ENCODE results near the gene TLK1. TPM values are rescaled to one million over a fixed set of nuclear protein-coding genes. Genes with fewer than 3 reads are reported as not detected.
A peak's percentile ranks its signal among the peaks of the same experiment; 100 is the strongest.

Gene TLK1
- total RNA-seq, 2 donors from 2014 or later: 69.5 to 82.8 TPM

- no peak for DNase-seq
- H3K4me1 ChIP-seq: peaks cover 3% of the 10 kb centered on the region
- peak overlapping the region; percentile 72 for H3K4me3 ChIP-seq
- intact Hi-C loops (cut with DNase I): loop anchor here (2.0 to 5.0 kb wide), 2 partner anchors 184 to 444 kb away; no protein-coding TSS in a partner anchor
- H3K27me3 ChIP-seq: no peaks in the 10 kb centered on the region
- no peaks in the 10 kb centered on the region for H3K36me3 ChIP-seq
- no peak for TF ChIP-seq CTCF (IDR thresholded peaks at IDR 0.05)
- no peaks in the 10 kb centered on the region for H3K9me3 ChIP-seq
- peak overlapping the region in 1 of 2 donors; percentile 57 for H3K9ac ChIP-seq (ENCODE audit: low read depth in 2 of 2, low read length in 2 of 2)
- no peak overlapping the region for H3K27ac ChIP-seq
Observed at GRCh38 chr2:170973225-170973491, 187.5 kb downstream of the TLK1 start.

GRCh38 chr2:170972296-170973224, 188.1 kb downstream of the TLK1 start:
- H3K9me3 ChIP-seq: no peaks in the 10 kb centered on the region
- H3K36me3 ChIP-seq: no peaks in the 10 kb centered on the region
- no peak for TF ChIP-seq CTCF (IDR thresholded peaks at IDR 0.05)
- intact Hi-C loops (cut with DNase I): loop anchor here (2.0 to 5.0 kb wide), 2 partner anchors 185 to 444 kb away; no protein-coding TSS in a partner anchor
- H3K9ac ChIP-seq (ENCODE audit: low read depth in 2 of 2, low read length in 2 of 2): no peak overlapping the region
- peak overlapping the region; percentile 72 for H3K4me3 ChIP-seq
- H3K4me1 ChIP-seq: peaks cover 3% of the 10 kb centered on the region
- H3K27ac ChIP-seq: no peak overlapping the region
- no peak for DNase-seq
- no peaks in the 10 kb centered on the region for H3K27me3 ChIP-seq

- H3K27me3 ChIP-seq: no peaks in the 10 kb centered on the region
- H3K36me3 ChIP-seq: no peaks in the 10 kb centered on the region
- H3K9me3 ChIP-seq: no peaks in the 10 kb centered on the region
- no peak for TF ChIP-seq CTCF (IDR thresholded peaks at IDR 0.05)
- H3K4me1 ChIP-seq: peaks cover 3% of the 10 kb centered on the region
- H3K9ac ChIP-seq (ENCODE audit: low read depth in 2 of 2, low read length in 2 of 2): no peak overlapping the region
- no peak for DNase-seq
- H3K27ac ChIP-seq: no peak overlapping the region
- H3K4me3 ChIP-seq: no peak overlapping the region
- intact Hi-C loops (cut with DNase I): loop anchor here (5.0 kb wide), 1 partner anchor 186 kb away; no protein-coding TSS in a partner anchor
Observed at GRCh38 chr2:170971071-170971470, 189.6 kb downstream of the TLK1 start.

GRCh38 chr2:170969872-170970496, 190.7 kb downstream of the TLK1 start:
- no peaks in the 10 kb centered on the region for H3K36me3 ChIP-seq
- no peaks in the 10 kb centered on the region for H3K9me3 ChIP-seq
- H3K4me3 ChIP-seq: no peak overlapping the region
- H3K27me3 ChIP-seq: no peaks in the 10 kb centered on the region
- no peak overlapping the region for H3K27ac ChIP-seq
- TF ChIP-seq CTCF (IDR thresholded peaks at IDR 0.05): no peak
- intact Hi-C loops (cut with DNase I): loop anchor here (5.0 kb wide), 1 partner anchor 187 kb away; no protein-coding TSS in a partner anchor
- no peak overlapping the region for H3K9ac ChIP-seq (ENCODE audit: low read depth in 2 of 2, low read length in 2 of 2)
- DNase-seq: no peak
- peaks cover 3% of the 10 kb centered on the region for H3K4me1 ChIP-seq

GRCh38 chr2:170969030-170969429, 191.7 kb downstream of the TLK1 start:
- Histone ChIP-seq H3K4me3 (no peak overlapping the region), H3K9ac (ENCODE audit: low read depth in 2 of 2, low read length in 2 of 2) (no peak overlapping the region), H3K27ac (no peak overlapping the region), H3K4me1 (no peaks in the 10 kb centered on the region), H3K36me3 (no peaks in the 10 kb centered on the region), H3K9me3 (no peaks in the 10 kb centered on the region), H3K27me3 (no peaks in the 10 kb centered on the region)
- intact Hi-C loops (cut with DNase I): no loop called here
- no peak for DNase-seq
- no peak for TF ChIP-seq CTCF (IDR thresholded peaks at IDR 0.05)
